Left lung (tissue), 10 donors: ENCODE results near the gene SPOUT1. TPM values are rescaled to one million over a fixed set of nuclear protein-coding genes. Genes with fewer than 3 reads are reported as not detected.

ENCODE experiments used
- ATAC-seq: fragments of 200-7000 bp; cut with Tn5 transposase; one replicate; pipeline ENCODE4 v1.9.1; 2020; ENCODE audit warnings: moderate library complexity
- DNase-seq, 4 donors: peaks; one replicate each; pipeline ENCODE4 v3.0.0-alpha.2; 2013 to 2020
- H3K27ac ChIP-seq, 2 donors: fragments of 200-600 bp; sonication (generic) in 1 of 2; one replicate each; pipeline versions ENCODE4 v1.5.0 to v1.8.0; 2020 to 2021
- H3K27me3 ChIP-seq, 2 donors: fragments of 200-600 bp; sonication (generic) in 1 of 2; one replicate each; pipeline versions ENCODE4 v1.5.0 to v1.8.0; 2020 to 2021
- H3K36me3 ChIP-seq, 2 donors: fragments of 200-600 bp; sonication (generic) in 1 of 2; one replicate each; pipeline versions ENCODE4 v1.5.0 to v1.8.0; 2020 to 2021
- H3K4me1 ChIP-seq, 2 donors: fragments of 200-600 bp; one replicate each; pipeline ENCODE4 v1.8.0; 2021
- H3K4me3 ChIP-seq, 2 donors: fragments of 200-600 bp; sonication (generic) in 1 of 2; one replicate each; pipeline versions ENCODE4 v1.5.0 to v1.8.0; 2020 to 2021; ENCODE audit warnings: mild to moderate bottlenecking in 1 of 2
- H3K9me3 ChIP-seq, 2 donors: fragments of 200-600 bp; sonication (generic) in 1 of 2; one replicate each; pipeline versions ENCODE4 v1.5.0 to v1.8.0; 2020 to 2021
- CTCF ChIP-seq, 2 donors: fragments of 200-600 bp; sonication (generic) in 1 of 2; IDR thresholded peaks; one replicate each; pipeline versions ENCODE4 v1.5.0 to v1.8.0; 2021; ENCODE audit warnings: antibody characterized with exemption in 2 of 2
- intact Hi-C, 2 donors: fragments of 100-400 bp; cut with DNase I; formaldehyde crosslinking; loops; one replicate each; pipeline versions ENCODE4 v1.11.2 to v1.14.2; 2022
- polyA plus RNA-seq, 6 donors: library from polyadenylated mRNA; unstranded; fragments of 120-200 nt; gene quantifications; one replicate each; pipeline ENCODE4 v1.2.1, GENCODE V29; 2013; ENCODE audit not compliant: insufficient read length in 6 of 6
- total RNA-seq, 2 donors: library from RNA; stranded (reverse); fragmentation: NEBNext Ultra II Directional; extraction: Animal tissue kit (Norgen Biotek cat#: 25700); gene quantifications; one replicate each; pipeline ENCODE4 v1.2.1, GENCODE V29; 2021
- donor health status: DM: no; HTN: yes; CAD: no.
- donor health status: DM: no; HTN: no; CAD: no.

SPOUT1 gene
- total and polyA plus RNA-seq, 8 donors = 28.0 to 49.3 (median 34.1) TPM

- Histone ChIP-seq H3K4me1 (peaks cover 5 to 12% of the 10 kb centered on the region in 2 donors), H3K27ac (peak within 1 kb of the TSS; percentile 59 to 84), H3K36me3 (peaks cover 0 to 26% of the 10 kb centered on the region in 2 donors), H3K4me3 (peak within 1 kb of the TSS; percentile 60 to 67), H3K27me3 (peaks cover 0 to 7% of the 10 kb centered on the region in 2 donors), H3K9me3 (no peaks in the 10 kb centered on the region)
- intact Hi-C loops = no loop called here
- ATAC-seq = peak; percentile 99
- TF ChIP-seq CTCF (IDR thresholded peaks at IDR 0.05) = peak; percentile 97 to 98
- DNase-seq = peak; percentile 96 to 99 (median 98)
These were observed 11.3 kb downstream of the SPOUT1 start, which contains the start of gene ENDOG for GRCh38 chr9:128818099-128818838. ENDOG (plus strand) TSS chr9:128818500; CDS start chr9:128818685, 185 bp downstream.

GRCh38 chr9:128810873-128811272 lies 18.7 kb downstream of the SPOUT1 start:
- Histone ChIP-seq H3K36me3 (peaks cover 0 to 40% of the 10 kb centered on the region in 2 donors), H3K4me3 (no peak overlapping the region), H3K27me3 (no peaks in the 10 kb centered on the region), H3K27ac (no peak overlapping the region), H3K9me3 (no peaks in the 10 kb centered on the region), H3K4me1 (no peaks in the 10 kb centered on the region)
- DNase-seq (no peak), ATAC-seq (no peak)
- TF ChIP-seq CTCF (IDR thresholded peaks at IDR 0.05) = no peak
- intact Hi-C loops = no loop called here

GRCh38 chr9:128809831-128810230 lies 19.8 kb downstream of the SPOUT1 start:
- no peak for TF ChIP-seq CTCF (IDR thresholded peaks at IDR 0.05)
- intact Hi-C loops = no loop called here
- ATAC-seq = peak; percentile 21

GRCh38 chr9:128809036-128809599 lies 20.5 kb downstream of the SPOUT1 start:
- Histone ChIP-seq H3K36me3 (peaks cover 0 to 58% of the 10 kb centered on the region in 2 donors), H3K4me3 (no peak overlapping the region), H3K27ac (no peak overlapping the region), H3K4me1 (no peaks in the 10 kb centered on the region), H3K27me3 (no peaks in the 10 kb centered on the region), H3K9me3 (no peaks in the 10 kb centered on the region)
- ATAC-seq = no peak
- intact Hi-C loops = no loop called here
- TF ChIP-seq CTCF (IDR thresholded peaks at IDR 0.05) = no peak
- peak in 1 of 4 donors; percentile 71 for DNase-seq

More at GRCh38 chr9:128809831-128810230, 19.8 kb downstream of the SPOUT1 start:
- H3K4me3 ChIP-seq = no peak overlapping the region
- H3K36me3 ChIP-seq = peaks cover 0 to 51% of the 10 kb centered on the region in 2 donors
- DNase-seq = no peak
- no peaks in the 10 kb centered on the region for H3K27me3 ChIP-seq
- no peaks in the 10 kb centered on the region for H3K4me1 ChIP-seq
- no peak overlapping the region for H3K27ac ChIP-seq
- no peaks in the 10 kb centered on the region for H3K9me3 ChIP-seq

- H3K4me1 ChIP-seq = no peaks in the 10 kb centered on the region
- ATAC-seq (no peak), DNase-seq (no peak)
- intact Hi-C loops = no loop called here
- peaks cover 0 to 63% of the 10 kb centered on the region in 2 donors for H3K36me3 ChIP-seq
- TF ChIP-seq CTCF (IDR thresholded peaks at IDR 0.05) = no peak
- H3K4me3 ChIP-seq = no peak overlapping the region
- no peaks in the 10 kb centered on the region for H3K27me3 ChIP-seq
- H3K9me3 ChIP-seq = no peaks in the 10 kb centered on the region
- no peak overlapping the region for H3K27ac ChIP-seq
These were observed 21.1 kb downstream of the SPOUT1 start for GRCh38 chr9:128808543-128808942.
